ENCODE measurements around the gene BCLAF3. TPM values are rescaled to one million over a fixed set of nuclear protein-coding genes. Genes with fewer than 3 reads are reported as not detected.
A peak's percentile ranks its signal among the peaks of the same experiment; 100 is the strongest.

The BCLAF3 gene
- total RNA-seq, 2 experiments from 2014 or later = 2.9 to 3.2 TPM

DNA sequence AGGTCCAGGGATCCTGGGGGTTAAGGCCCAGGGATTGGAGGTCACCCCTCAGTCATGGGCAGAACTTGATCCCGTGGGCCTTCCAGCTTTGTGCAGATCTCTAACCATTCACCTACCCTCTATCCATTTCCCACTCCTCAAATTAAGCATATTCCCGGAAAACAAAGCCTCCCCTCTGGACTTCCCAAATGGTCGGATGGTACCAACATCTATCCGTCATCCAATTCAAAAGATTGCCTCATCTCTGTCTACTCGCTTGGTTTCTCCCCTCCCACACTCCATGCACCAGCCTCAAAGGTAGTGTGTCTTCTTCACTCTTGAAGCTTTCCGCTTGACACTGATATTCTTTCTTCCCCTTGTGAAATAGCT is 473 bp upstream of the BCLAF3 start:
- CTCF ChIA-PET = interaction anchor here (0.6 to 6.7 kb wide), 8 partner anchors 12 to 371 kb away, joined by 3 to 35 read pairs (median 3); no protein-coding TSS in a partner anchor
- H3K27me3 Mint-ChIP-seq = no peaks in the 10 kb centered on the region
- POLR2A ChIA-PET = no interaction called here

DNA sequence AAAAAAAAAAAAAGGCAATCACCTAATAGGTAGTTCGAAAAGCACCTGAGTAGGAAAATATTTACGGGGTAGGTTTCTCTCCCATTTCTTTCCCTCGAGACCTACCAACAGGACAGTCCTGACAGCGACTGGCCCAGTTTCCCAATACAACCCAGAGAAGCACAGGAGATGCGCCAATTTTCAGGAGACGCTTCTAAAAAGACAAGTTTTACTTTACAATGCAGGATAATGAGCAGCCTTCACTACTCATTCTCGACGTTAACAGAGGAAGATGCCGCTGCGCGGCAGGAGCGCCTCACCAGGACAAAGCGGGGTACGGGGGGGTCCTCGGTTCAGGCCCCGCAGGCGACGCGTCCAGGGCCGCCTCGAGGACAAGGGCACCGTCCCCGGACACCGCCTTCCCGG is 708 bp downstream of the BCLAF3 start:
- intact Hi-C loops (cut with micrococcal nuclease) = loop anchor here (5.0 kb wide), 1 partner anchor 83 kb away; no protein-coding TSS in a partner anchor
- H3K4me1 Mint-ChIP-seq (ENCODE audit: low read depth) = peaks cover 7% of the 10 kb centered on the region
- POLR2A ChIA-PET = no interaction called here
- no peaks in the 10 kb centered on the region for H3K27me3 Mint-ChIP-seq
- TF ChIP-seq, protein P1, sequence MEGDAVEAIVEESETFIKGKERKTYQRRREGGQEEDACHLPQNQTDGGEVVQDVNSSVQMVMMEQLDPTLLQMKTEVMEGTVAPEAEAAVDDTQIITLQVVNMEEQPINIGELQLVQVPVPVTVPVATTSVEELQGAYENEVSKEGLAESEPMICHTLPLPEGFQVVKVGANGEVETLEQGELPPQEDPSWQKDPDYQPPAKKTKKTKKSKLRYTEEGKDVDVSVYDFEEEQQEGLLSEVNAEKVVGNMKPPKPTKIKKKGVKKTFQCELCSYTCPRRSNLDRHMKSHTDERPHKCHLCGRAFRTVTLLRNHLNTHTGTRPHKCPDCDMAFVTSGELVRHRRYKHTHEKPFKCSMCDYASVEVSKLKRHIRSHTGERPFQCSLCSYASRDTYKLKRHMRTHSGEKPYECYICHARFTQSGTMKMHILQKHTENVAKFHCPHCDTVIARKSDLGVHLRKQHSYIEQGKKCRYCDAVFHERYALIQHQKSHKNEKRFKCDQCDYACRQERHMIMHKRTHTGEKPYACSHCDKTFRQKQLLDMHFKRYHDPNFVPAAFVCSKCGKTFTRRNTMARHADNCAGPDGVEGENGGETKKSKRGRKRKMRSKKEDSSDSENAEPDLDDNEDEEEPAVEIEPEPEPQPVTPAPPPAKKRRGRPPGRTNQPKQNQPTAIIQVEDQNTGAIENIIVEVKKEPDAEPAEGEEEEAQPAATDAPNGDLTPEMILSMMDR (IDR thresholded peaks at IDR 0.05) = no peak
- H3K36me3 Mint-ChIP-seq (ENCODE audit: low read depth) = peaks cover 6% of the 10 kb centered on the region
- no peaks in the 10 kb centered on the region for H3K9me3 Mint-ChIP-seq
- CTCF ChIA-PET = interaction anchor here (6.7 kb wide), 1 partner anchor 85 kb away, joined by 35 read pairs; no protein-coding TSS in a partner anchor
- H3K4me3 Mint-ChIP-seq = peak overlapping the region; percentile 88
- ATAC-seq = peak; percentile 11
- no peak for DNase-seq
- H3K27ac Mint-ChIP-seq = peak overlapping the region; percentile 35

More for the DNA sequence above, 473 bp upstream of the BCLAF3 start:
- H3K27ac Mint-ChIP-seq = peak overlapping the region; percentile 90
- DNase-seq (peak; percentile 12), ATAC-seq (no peak)
- H3K4me3 Mint-ChIP-seq = peak overlapping the region; percentile 80
- TF ChIP-seq, protein P1 (IDR thresholded peaks at IDR 0.05) = peak; percentile 16
- intact Hi-C loops (cut with micrococcal nuclease) = loop anchor here (5.0 kb wide), 1 partner anchor 84 kb away; no protein-coding TSS in a partner anchor
- peaks cover 7% of the 10 kb centered on the region for H3K4me1 Mint-ChIP-seq (ENCODE audit: low read depth)
- H3K36me3 Mint-ChIP-seq (ENCODE audit: low read depth) = peaks cover 4% of the 10 kb centered on the region
- no peaks in the 10 kb centered on the region for H3K9me3 Mint-ChIP-seq

DNA sequence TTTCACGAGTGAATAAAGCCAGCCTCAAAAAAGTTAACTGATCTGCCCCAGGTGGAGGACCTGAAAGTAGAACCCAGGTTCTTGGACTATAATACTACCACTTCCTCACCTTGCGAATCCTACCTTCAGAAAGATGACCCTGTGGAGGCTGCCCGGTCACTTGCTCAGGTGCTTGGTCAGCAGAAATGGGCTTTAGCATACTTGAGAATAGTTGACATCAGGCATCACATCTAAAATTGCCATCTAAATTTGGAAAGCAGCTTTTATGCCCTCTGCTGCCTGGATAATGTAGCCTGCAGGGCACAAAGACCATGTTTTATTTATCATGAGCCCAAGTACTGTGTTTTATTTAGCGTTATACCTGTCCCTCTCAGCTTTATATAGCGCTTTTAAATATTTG is 3.0 kb downstream of the BCLAF3 start:
- Mint-ChIP-seq H3K27ac (no peak overlapping the region), H3K9me3 (no peaks in the 10 kb centered on the region), H3K36me3 (ENCODE audit: low read depth) (peaks cover 6% of the 10 kb centered on the region), H3K4me1 (ENCODE audit: low read depth) (peaks cover 7% of the 10 kb centered on the region), H3K4me3 (no peak overlapping the region), H3K27me3 (no peaks in the 10 kb centered on the region)
- ChIA-PET CTCF (interaction anchor here (1.1 to 6.7 kb wide), 2 partner anchors 61 to 83 kb away, joined by 3 to 35 read pairs; no protein-coding TSS in a partner anchor), POLR2A (no interaction called here)
- no peak for ATAC-seq
- intact Hi-C loops (cut with micrococcal nuclease) = no loop called here
- no peak for DNase-seq
- TF ChIP-seq, protein P1 (IDR thresholded peaks at IDR 0.05) = no peak

DNA sequence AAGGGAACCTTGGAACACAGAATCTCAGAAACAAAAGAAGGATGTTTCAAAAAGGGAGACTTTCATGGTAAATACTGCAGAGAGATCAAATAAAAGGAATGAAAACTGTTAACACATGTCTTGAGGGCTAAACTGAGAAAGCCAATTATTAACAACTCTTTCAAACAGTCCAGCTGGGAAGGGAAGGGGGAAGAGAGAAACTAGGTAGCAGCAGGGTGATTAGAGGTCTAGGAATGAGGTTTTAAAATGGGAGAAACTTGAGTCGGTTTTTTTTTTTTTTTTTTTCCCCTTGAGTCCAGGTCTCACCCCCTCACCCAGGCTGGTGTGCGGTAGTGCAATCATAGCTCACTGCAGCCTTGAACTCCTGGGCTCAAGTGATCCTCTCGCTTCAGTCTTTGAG is 4.3 kb downstream of the BCLAF3 start:
- H3K4me3 Mint-ChIP-seq = no peak overlapping the region
- TF ChIP-seq, protein P1 (IDR thresholded peaks at IDR 0.05) = no peak
- no peaks in the 10 kb centered on the region for H3K9me3 Mint-ChIP-seq
- peaks cover 6% of the 10 kb centered on the region for H3K36me3 Mint-ChIP-seq (ENCODE audit: low read depth)
- POLR2A ChIA-PET = no interaction called here
- no peak for DNase-seq
- H3K4me1 Mint-ChIP-seq (ENCODE audit: low read depth) = peaks cover 7% of the 10 kb centered on the region
- no peak for ATAC-seq
- no peaks in the 10 kb centered on the region for H3K27me3 Mint-ChIP-seq
- CTCF ChIA-PET = interaction anchor here (6.7 kb wide), 1 partner anchor 82 kb away, joined by 35 read pairs; no protein-coding TSS in a partner anchor
- H3K27ac Mint-ChIP-seq = no peak overlapping the region
- intact Hi-C loops (cut with micrococcal nuclease) = no loop called here

DNA sequence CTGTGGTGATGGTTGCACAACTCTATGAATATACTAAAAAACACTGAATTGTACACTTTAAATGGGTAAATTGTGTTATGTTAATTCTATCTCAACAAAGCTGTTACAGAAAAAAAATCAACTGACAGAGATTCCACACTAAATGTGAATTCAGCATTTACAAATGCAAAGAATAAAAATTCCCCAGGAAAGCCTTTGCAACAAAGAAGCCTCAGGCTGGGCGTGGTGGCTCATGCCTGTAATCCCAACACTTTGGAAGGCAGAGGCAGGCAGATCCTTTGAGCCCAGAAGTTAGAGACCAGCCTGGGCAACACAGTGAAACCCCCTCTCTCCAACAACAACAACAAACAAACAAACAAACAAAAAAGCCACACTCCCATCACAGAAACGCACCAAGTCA is 8.9 kb downstream of the BCLAF3 start:
- Mint-ChIP-seq H3K27me3 (no peaks in the 10 kb centered on the region), H3K27ac (no peak overlapping the region), H3K36me3 (ENCODE audit: low read depth) (peaks cover 14% of the 10 kb centered on the region), H3K4me3 (no peak overlapping the region), H3K9me3 (no peaks in the 10 kb centered on the region), H3K4me1 (ENCODE audit: low read depth) (peaks cover 20% of the 10 kb centered on the region)
- POLR2A ChIA-PET = no interaction called here
- ATAC-seq = no peak
- CTCF ChIA-PET = no interaction called here
- DNase-seq = no peak
- intact Hi-C loops (cut with micrococcal nuclease) = no loop called here
- TF ChIP-seq, protein P1 (IDR thresholded peaks at IDR 0.05) = no peak

Measured in activated CD8-positive, alpha-beta T cell treated with anti-CD3 and anti-CD28 coated beads for 36 hours (primary cell).